GM10266 (cell line): Measurements from ENCODE around the gene SPATA13.

ENCODE experiments used
- DNase-seq: peaks from one replicate; pipeline ENCODE4 v3.0.0; 2012; ENCODE audit errors: extremely low spot score
- TF ChIP-seq, protein P1 (sequence below): IDR thresholded peaks from 2 replicates; pipeline ENCODE4 v1.5.1; 2012; ENCODE audit warnings: mild to moderate bottlenecking, low read depth; ENCODE audit not compliant: control insufficient read depth, insufficient read depth; ENCODE audit errors: missing control alignments

Gene SPATA13

GRCh38 chr13:24166561-24166960, 6.0 kb downstream of the SPATA13 start:
- DNase-seq = no peak
- TF ChIP-seq, protein P1, sequence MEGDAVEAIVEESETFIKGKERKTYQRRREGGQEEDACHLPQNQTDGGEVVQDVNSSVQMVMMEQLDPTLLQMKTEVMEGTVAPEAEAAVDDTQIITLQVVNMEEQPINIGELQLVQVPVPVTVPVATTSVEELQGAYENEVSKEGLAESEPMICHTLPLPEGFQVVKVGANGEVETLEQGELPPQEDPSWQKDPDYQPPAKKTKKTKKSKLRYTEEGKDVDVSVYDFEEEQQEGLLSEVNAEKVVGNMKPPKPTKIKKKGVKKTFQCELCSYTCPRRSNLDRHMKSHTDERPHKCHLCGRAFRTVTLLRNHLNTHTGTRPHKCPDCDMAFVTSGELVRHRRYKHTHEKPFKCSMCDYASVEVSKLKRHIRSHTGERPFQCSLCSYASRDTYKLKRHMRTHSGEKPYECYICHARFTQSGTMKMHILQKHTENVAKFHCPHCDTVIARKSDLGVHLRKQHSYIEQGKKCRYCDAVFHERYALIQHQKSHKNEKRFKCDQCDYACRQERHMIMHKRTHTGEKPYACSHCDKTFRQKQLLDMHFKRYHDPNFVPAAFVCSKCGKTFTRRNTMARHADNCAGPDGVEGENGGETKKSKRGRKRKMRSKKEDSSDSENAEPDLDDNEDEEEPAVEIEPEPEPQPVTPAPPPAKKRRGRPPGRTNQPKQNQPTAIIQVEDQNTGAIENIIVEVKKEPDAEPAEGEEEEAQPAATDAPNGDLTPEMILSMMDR = no peak

DNA sequence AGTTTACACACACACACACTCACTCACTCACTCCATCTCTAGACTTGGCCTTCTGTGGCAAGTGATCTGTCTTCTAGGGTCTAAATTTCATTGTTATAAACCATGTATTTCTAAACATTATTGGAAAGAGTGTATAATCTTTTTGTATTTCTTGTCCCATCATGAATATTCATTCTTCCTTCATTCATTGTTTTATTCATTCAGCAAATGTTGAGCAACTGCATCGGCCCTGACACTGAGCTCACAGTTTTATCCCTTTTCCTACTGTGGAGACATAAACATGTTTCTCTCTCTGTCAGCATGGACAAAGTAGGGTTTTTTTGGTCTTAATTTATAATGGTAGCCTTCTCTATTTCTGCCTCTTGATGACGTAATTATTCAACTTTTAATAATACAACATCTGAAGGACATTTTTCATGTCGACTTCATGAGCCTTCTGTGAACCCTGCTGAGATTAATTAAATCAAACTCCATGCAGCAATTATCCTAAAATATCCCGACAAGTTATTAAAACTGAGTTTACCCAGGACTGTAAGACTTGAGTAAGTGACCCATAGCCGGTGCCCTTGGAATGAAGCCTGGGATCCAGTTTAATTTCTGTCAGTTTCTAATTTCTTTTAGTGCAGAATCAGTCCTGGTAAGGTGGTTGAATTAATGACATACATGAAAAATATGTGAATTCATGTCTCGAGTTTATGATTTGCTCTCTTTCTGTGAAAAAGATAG, 7.3 kb downstream of the SPATA13 start:
- TF ChIP-seq, protein P1 = no peak
- no peak for DNase-seq

GRCh38 chr13:24168392-24168750, 7.9 kb downstream of the SPATA13 start:
- TF ChIP-seq, protein P1 = no peak
- DNase-seq = no peak

GRCh38 chr13:24168979-24169378, 8.5 kb downstream of the SPATA13 start:
- DNase-seq = no peak
- TF ChIP-seq, protein P1 = no peak

GRCh38 chr13:24172071-24172470, 11.6 kb downstream of the SPATA13 start:
- TF ChIP-seq, protein P1 = no peak
- DNase-seq = no peak

GRCh38 chr13:24173795-24174194, 13.3 kb downstream of the SPATA13 start:
- DNase-seq = no peak

GRCh38 chr13:24175847-24176246, 15.3 kb downstream of the SPATA13 start:
- no peak for DNase-seq
- TF ChIP-seq, protein P1 = no peak

More at GRCh38 chr13:24173795-24174194, 13.3 kb downstream of the SPATA13 start:
- TF ChIP-seq, protein P1 = no peak
